AG08396 (cell line): Measurements from ENCODE around the gene DNTT.
A peak's percentile ranks its signal among the peaks of the same experiment; 100 is the strongest.

Experiments used
- DNase-seq: peaks from one replicate; pipeline ENCODE4 v3.0.0; 2012; ENCODE audit warnings: low spot score, mixed read lengths

The DNTT gene

GRCh38 chr10:96310321-96310669, 6.1 kb downstream of the DNTT start:
- no peak for DNase-seq

DNA sequence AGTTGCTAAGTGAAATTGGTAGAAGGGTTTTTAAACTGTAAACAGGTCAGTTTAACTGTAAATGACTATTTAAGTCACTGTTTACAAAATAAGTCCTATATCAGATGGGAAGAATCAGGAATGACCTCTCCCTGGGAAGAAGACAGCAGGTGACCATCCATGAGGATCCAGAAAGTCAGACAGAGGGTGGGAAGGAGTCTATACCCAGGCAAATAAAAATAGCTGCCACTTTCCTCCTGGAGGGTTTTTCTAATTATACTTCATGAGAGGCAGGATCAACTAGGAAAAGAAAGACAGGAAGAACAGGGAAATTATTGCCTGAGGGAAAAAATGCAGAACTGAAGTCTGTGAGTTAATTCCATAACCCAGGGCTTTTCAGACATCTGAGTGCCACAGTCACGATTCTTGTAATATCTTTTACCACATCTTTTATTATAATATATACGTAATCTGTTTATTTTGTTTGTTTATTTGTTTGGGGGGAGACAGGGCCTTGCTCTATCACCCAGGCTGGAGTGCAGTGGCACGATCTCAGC, 7.0 kb downstream of the DNTT start:
- DNase-seq: no peak

- DNase-seq: no peak
These were observed 9.1 kb downstream of the DNTT start for GRCh38 chr10:96313344-96313743.

DNA sequence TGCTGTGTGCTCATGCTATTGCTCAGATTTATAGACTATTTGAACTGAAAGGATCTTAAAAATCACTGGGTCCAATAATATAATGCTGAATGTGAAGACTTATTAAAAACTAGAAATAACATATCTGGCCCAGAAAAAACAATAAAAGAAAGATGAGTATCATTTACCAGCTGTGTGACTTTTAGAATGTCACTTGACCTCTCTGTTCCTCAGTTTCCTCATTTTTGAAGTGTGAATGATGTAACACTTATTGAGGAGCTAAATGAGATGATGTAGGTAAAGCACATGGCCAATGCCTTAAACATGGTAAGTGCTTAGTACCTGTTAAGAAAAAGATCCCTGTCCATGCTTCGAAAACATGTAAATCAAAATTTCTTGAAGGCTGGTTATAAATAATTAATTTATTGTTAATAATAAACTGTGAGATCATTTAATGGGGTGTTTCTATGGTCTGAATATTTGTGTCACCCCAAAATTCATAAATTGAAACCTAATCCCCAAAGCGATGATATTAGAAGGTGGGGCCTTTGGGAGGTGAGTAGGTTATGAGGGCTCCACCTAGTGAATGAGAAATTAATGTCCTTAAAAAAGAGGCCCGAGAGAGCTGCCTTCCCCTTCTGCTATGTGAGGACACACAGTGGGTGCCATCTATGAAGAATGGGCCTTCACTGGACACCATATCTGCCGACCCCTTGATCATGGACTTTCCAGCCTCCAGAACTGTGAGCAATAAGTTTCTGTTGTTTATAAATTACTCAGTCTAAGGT, 13.0 kb downstream of the DNTT start:
- no peak for DNase-seq

- DNase-seq: no peak
These were observed 15.7 kb downstream of the DNTT start for GRCh38 chr10:96319754-96320474.

DNA sequence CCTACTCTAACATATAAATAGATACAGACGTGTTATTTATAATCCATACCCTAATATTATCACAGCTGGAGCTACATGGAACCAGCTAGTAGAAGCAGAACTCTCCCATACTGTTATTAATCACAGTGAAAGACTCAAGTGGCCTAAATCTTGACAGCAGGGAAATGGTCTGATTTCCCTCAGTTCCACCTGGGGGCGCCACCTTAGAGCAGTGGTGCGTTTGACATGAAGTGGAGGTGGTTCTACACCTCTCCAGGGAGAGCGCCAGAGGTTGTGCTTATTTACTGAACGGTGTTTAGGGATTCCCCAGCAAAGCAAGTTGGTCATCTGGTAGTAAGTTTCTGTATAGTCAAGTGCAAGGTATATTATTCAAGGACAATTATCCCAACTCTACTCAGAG, 17.6 kb downstream of the DNTT start:
- no peak for DNase-seq

- DNase-seq: no peak
These were observed 18.0 kb downstream of the DNTT start for GRCh38 chr10:96322275-96322674.

- no peak for DNase-seq
These were observed 20.2 kb downstream of the DNTT start for GRCh38 chr10:96324447-96324846.

GRCh38 chr10:96325719-96326373, 21.6 kb downstream of the DNTT start:
- DNase-seq: no peak

- no peak for DNase-seq
These were observed 23.2 kb downstream of the DNTT start for GRCh38 chr10:96327462-96327861.

- no peak for DNase-seq
These were observed 28.9 kb downstream of the DNTT start for GRCh38 chr10:96333101-96333500.

DNA sequence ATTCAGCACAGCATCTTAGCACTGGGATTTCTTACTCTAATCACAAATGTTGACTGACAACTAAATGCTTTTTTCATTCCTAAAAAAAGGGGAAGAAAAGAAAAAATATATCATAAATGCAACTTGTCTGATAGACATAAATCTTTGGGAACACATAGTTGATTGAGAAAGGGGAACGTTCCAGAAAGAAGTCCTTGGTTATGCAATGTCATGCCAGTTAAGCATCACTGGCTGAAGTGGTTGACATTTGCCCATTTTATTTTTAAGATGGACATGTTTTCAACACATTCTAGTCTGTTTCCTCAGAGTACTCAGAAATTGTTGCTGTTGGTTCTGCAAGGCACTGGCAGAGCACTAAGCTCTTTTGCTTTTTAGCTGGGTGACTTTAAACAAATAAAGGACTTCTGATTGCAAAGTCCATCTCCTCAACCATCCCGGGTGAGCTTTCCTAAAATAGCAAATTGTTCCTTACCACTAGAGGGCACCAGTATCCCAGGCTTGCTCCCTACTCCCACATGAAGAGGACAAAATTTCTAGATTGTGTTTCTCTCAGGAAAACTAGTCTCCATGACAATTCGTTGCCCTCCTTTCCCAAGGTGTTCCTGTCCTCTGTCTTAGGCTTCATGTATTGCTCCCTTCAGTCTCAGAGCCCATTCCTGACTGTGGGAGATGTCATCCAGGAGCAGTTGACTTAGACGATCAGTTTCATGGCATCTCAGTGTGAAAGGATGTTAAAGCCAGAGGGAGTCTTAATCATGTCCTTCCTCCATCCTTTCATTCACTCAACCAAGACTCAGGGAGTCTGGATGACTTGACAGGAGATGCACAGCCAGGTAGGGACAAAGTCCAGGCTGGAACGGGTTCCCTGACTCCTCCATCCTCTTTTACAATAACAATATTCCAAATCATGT, 30.6 kb downstream of the DNTT start:
- peak; percentile 52 for DNase-seq

DNA sequence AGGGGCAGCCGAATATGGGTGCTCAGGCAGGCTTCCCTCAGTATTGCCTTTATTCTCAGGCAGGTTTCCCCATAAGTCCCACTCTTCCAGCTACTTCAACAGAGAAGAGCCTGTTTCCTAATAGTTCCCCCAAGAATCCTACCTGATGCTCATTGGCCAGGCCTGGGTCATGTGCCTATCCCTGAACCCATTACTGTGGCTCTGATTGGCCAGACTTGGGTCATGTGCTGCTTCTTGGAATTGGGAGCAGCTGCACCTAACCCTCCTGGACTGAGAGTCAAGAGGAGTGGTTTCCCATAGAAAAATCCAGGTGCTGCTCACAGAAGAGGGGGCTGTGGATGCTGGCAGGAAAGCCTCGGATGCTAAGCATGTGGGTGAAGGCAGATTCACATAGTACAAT, 32.9 kb downstream of the DNTT start:
- no peak for DNase-seq

- DNase-seq: no peak
These were observed 34.2 kb downstream of the DNTT start for GRCh38 chr10:96338279-96338925.

GRCh38 chr10:96339383-96339782, 35.1 kb downstream of the DNTT start:
- no peak for DNase-seq

DNA sequence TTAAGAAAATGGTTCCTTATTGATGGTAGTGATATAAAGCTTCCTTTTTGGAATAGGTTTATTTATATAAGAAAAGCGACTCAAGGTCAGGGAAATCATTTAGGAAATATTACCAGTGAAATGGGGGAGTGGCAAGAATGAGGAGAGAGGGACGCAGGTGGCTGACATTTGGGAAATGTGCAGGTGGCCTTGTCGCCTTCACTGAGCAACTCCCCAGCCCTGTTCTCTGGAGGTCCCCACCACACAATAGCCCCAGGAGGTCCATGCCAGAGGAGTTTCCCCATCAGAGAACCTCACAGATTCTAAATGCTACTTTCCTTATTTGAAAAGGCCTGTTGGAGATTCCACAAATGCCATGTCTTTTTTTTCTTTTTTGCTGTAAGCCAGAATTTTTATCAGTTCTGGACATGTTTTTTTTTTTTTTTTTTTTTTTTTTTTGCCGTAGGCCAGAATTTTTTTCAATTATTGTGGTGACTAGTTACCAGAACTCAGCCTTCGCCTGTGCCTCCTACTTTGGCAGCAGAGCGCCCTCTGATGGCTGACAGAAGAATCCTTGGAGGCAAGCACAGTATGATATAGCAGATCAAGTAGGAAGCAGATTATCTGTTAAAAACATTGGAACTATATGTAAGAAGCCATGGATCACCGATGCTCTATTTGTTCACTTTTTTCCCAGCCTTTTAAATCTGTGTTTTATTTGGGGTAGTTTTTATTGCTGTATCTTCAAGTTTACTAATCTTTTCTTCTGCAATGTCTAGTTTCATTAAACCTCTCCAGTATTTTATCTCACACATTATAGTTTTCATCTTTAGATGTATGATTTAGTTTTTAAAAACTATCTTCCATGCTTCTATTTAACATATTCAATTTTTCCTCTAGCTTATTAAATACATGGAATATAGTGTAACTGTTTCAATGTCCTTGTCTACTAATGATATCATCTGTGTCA, 36.0 kb downstream of the DNTT start:
- peak; percentile 39 for DNase-seq

GRCh38 chr10:96341219-96342182, 37.3 kb downstream of the DNTT start:
- DNase-seq: no peak

DNA sequence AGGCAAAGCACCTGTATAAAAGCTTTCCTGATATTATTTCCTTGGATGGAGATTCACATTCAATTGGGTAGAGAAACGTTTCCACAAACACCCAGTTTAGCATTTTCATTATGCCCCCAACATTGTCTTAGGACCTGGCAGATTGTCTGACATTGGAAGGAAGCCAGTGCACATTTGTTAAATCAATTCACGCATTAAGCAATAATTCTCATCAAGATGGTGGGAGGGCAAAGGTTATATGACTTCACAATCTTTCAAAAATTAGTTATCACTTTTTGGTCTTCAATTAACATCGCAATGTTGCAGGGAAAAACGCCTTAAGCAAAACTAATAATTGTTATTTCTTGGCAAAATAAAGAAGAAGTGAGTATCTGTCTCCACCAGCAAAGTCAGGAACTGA, 38.2 kb downstream of the DNTT start:
- no peak for DNase-seq

DNA sequence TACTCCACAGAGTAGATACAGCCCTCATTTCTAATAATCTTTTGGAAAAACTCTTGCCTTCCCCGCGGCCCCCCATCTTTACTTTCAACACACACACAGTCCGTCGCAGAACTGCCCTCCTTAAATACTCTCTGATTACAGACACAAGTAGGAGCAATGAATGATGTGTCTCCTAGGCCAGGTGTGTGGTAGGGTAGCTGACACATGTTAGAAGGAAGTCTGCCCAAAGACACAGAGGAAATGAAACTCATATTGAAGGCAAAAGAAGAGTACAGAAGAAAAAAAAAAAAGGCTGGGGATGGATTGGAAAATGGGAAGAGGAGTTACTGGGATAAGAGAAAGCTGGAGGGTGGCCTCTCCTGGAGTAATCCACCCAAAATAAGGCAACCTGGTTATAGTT, 39.9 kb downstream of the DNTT start:
- DNase-seq: no peak
